Hepatocyte (in vitro differentiated cells): Measurements from ENCODE around the gene STX11. TPM values are rescaled to one million over a fixed set of nuclear protein-coding genes. Genes with fewer than 3 reads are reported as not detected.

Experiments used
- DNase-seq: peaks from one replicate; pipeline ENCODE4 v3.0.0-alpha.2; 2016; ENCODE audit warnings: low spot score
- H2AFZ ChIP-seq: fragments of 200-600 bp; sonication (generic); 2 replicates; pipeline ENCODE4 v1.6.0; 2016; ENCODE audit warnings: antibody characterized with exemption, mild to moderate bottlenecking
- H3K27ac ChIP-seq: fragments of 200-600 bp; sonication (generic); 2 replicates; pipeline ENCODE4 v1.5.1; 2016; ENCODE audit warnings: mild to moderate bottlenecking
- H3K27me3 ChIP-seq: fragments of 200-600 bp; sonication (generic); 2 replicates; pipeline ENCODE4 v1.6.1; 2016
- H3K36me3 ChIP-seq: fragments of 200-600 bp; sonication (generic); replicated peaks from 2 replicates; pipeline ENCODE4 v1.5.1; 2016; ENCODE audit warnings: low read depth; ENCODE audit not compliant: insufficient read depth
- H3K4me1 ChIP-seq: fragments of 200-600 bp; sonication (generic); 2 replicates; pipeline ENCODE4 v1.5.1; 2016; ENCODE audit warnings: mild to moderate bottlenecking, moderate library complexity; ENCODE audit not compliant: insufficient read depth
- H3K4me2 ChIP-seq: fragments of 200-600 bp; sonication (generic); 2 replicates; pipeline ENCODE4 v1.6.0; 2016
- H3K4me3 ChIP-seq: fragments of 200-600 bp; sonication (generic); 2 replicates; pipeline ENCODE4 v1.5.1; 2016; ENCODE audit warnings: mild to moderate bottlenecking
- H3K79me2 ChIP-seq: fragments of 200-600 bp; sonication (generic); 2 replicates; pipeline ENCODE4 v1.6.0; 2017; ENCODE audit warnings: mild to moderate bottlenecking
- H3K9me2 ChIP-seq: fragments of 200-600 bp; sonication (generic); replicated peaks from 2 replicates; pipeline ENCODE4 v1.6.0; 2017; ENCODE audit warnings: mild to moderate bottlenecking; ENCODE audit not compliant: insufficient read depth
- H3K9me3 ChIP-seq: fragments of 200-600 bp; sonication (generic); 2 replicates; pipeline ENCODE4 v1.5.1; 2016; ENCODE audit warnings: low read depth, mild to moderate bottlenecking
- H4K20me1 ChIP-seq: fragments of 200-600 bp; sonication (generic); 2 replicates; pipeline ENCODE4 v1.6.0; 2016; ENCODE audit warnings: mild to moderate bottlenecking; ENCODE audit not compliant: insufficient read depth, poor library complexity, severe bottlenecking
- EZH2 ChIP-seq: fragments of 200-600 bp; sonication (generic); IDR thresholded peaks from 2 replicates; pipeline ENCODE4 v1.6.1; 2016; ENCODE audit warnings: antibody characterized with exemption, mild to moderate bottlenecking, borderline replicate concordance
- EZH2phosphoT487 ChIP-seq: fragments of 200-600 bp; sonication (generic); IDR thresholded peaks from one replicate; pipeline ENCODE4 v1.6.1; 2018; ENCODE audit warnings: antibody characterized with exemption, mild to moderate bottlenecking, low read depth, moderate library complexity; ENCODE audit not compliant: unreplicated experiment, severe bottlenecking
- WGBS: methylation state at CpG from one replicate; pipeline ENCODE4 v1.1.6; 2016; ENCODE audit warnings: low lambda C conversion rate; ENCODE audit errors: missing lambda C conversion rate; 5-methylcytosine and 5-hydroxymethylcytosine counted together
- polyA plus RNA-seq: library from polyadenylated mRNA; unstranded; fragments of >200 nt; fragmentation: Nextera tagmentation; extraction: Ambion mirVana; gene quantifications from 2 replicates; pipeline ENCODE4 v1.2.1, GENCODE V29; 2016
- total RNA-seq: library from RNA; depleted of rRNA; stranded (reverse); fragments of >200 nt; gene quantifications from 2 replicates; pipeline ENCODE4 v1.2.3, GENCODE V29; 2014
- TF ChIP-seq, protein P1 (sequence below): fragments of 200-600 bp; sonication (generic); IDR thresholded peaks from 2 replicates; pipeline ENCODE4 v1.5.1; 2016; ENCODE audit warnings: antibody characterized with exemption, mild to moderate bottlenecking; ENCODE audit not compliant: poor library complexity

The STX11 gene
- total and polyA plus RNA-seq, 2 experiments from 2014 or later: 0.27 to 0.48 TPM

DNA sequence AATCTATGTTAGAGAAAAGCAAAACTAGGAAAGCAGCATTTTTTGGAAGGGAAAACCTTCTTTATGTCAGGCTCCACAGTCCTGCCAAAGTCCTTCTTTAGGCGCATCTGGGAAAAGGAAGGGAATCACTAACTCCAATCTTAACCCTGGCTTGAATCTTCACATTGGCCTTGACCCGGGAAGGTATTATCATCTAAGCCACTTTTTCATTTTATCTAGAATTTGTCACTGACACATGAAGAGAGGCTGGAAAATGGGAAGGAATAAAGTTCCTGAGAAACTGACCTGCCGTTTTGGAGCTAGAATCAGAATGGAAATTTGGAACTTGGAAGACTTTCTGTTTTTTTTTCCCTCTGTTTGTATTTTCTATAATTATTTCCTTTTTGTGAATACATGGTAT is 81.4 kb downstream of the STX11 start:
- no peaks in the 10 kb centered on the region for H4K20me1 ChIP-seq
- no peak overlapping the region for H3K27ac ChIP-seq
- TF ChIP-seq EZH2phosphoT487: no peak
- TF ChIP-seq EZH2: no peak
- TF ChIP-seq, protein P1, sequence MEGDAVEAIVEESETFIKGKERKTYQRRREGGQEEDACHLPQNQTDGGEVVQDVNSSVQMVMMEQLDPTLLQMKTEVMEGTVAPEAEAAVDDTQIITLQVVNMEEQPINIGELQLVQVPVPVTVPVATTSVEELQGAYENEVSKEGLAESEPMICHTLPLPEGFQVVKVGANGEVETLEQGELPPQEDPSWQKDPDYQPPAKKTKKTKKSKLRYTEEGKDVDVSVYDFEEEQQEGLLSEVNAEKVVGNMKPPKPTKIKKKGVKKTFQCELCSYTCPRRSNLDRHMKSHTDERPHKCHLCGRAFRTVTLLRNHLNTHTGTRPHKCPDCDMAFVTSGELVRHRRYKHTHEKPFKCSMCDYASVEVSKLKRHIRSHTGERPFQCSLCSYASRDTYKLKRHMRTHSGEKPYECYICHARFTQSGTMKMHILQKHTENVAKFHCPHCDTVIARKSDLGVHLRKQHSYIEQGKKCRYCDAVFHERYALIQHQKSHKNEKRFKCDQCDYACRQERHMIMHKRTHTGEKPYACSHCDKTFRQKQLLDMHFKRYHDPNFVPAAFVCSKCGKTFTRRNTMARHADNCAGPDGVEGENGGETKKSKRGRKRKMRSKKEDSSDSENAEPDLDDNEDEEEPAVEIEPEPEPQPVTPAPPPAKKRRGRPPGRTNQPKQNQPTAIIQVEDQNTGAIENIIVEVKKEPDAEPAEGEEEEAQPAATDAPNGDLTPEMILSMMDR: no peak
- no peaks in the 10 kb centered on the region for H3K79me2 ChIP-seq
- 88% methylated on average over 3 of the region's 3 CpGs for WGBS
- H2AFZ ChIP-seq: no peak overlapping the region
- no peaks in the 10 kb centered on the region for H3K36me3 ChIP-seq
- H3K27me3 ChIP-seq: no peaks in the 10 kb centered on the region
- no peak for DNase-seq
- no peak overlapping the region for H3K4me3 ChIP-seq
- peaks cover 4% of the 10 kb centered on the region for H3K4me1 ChIP-seq
- H3K9me3 ChIP-seq: no peaks in the 10 kb centered on the region
- H3K4me2 ChIP-seq: no peak overlapping the region
- no peaks in the 10 kb centered on the region for H3K9me2 ChIP-seq

DNA sequence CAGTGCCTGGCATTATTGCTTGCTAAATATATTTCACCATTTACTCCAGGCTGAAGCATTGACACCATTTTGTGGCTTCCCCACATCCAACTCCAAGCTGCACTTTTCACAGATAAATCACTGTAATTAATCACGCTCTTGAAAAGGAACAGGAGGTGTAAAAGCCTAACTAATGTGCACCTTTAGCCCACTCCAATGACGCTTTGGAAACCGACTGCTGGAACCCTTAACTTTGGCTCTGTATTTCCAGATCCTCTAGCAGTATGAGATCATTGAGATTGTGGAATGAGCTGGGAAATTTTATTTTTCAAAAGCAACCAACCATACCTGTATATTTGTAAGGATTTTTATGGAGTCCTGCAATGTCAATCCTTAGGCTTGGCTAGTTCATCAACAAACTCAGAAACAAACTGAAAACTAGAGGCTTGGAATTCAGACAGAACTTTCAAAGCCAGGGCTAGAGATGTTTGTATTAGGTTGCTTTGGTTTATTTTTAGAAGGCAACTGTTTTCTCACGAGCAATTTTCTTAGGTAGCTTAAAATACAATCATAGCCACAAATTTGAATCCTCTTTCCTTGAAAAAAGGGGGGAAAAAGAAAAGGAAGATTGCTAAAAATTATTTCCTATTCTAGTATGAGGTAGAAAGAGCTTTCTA is 82.0 kb downstream of the STX11 start:
- Histone ChIP-seq H3K36me3 (no peaks in the 10 kb centered on the region), H3K27ac (no peak overlapping the region), H3K4me1 (peaks cover 4% of the 10 kb centered on the region)

DNA sequence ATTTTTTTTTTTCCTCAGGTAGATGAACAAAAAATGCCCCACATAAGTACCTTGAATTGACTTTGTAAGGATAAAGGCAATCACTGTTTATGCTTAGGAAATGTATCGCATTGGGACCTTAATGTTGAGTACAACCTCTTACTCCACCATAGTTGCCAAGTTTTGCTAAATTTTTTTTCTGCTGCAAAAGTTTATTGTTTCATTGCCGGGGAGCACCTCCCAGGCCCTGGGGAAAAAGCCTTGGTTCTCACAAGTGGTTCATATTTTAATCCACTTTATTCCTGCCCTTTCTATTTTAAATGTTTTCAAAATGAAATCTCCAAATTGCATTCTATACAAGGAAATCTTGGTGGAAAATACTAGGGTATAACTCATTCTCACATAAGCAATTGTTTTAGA is 82.5 kb downstream of the STX11 start:
- no peak overlapping the region for H3K4me2 ChIP-seq
- H3K79me2 ChIP-seq: no peaks in the 10 kb centered on the region
- no peaks in the 10 kb centered on the region for H3K36me3 ChIP-seq
- no peaks in the 10 kb centered on the region for H3K27me3 ChIP-seq
- 84% methylated on average over 2 of the region's 2 CpGs for WGBS
- peaks cover 4% of the 10 kb centered on the region for H3K4me1 ChIP-seq
- no peak for DNase-seq
- TF ChIP-seq, protein P1: no peak
- TF ChIP-seq EZH2 (no peak), EZH2phosphoT487 (no peak)
- no peaks in the 10 kb centered on the region for H3K9me2 ChIP-seq
- H3K9me3 ChIP-seq: no peaks in the 10 kb centered on the region
- no peaks in the 10 kb centered on the region for H4K20me1 ChIP-seq
- no peak overlapping the region for H3K27ac ChIP-seq
- H2AFZ ChIP-seq: no peak overlapping the region
- no peak overlapping the region for H3K4me3 ChIP-seq

More for the DNA sequence above, 82.0 kb downstream of the STX11 start:
- Histone ChIP-seq H3K9me2 (no peaks in the 10 kb centered on the region), H3K9me3 (no peaks in the 10 kb centered on the region), H2AFZ (no peak overlapping the region), H4K20me1 (no peaks in the 10 kb centered on the region), H3K4me2 (no peak overlapping the region), H3K27me3 (no peaks in the 10 kb centered on the region), H3K79me2 (no peaks in the 10 kb centered on the region), H3K4me3 (no peak overlapping the region)
- WGBS: 73% methylated on average over 4 of the region's 4 CpGs
- no peak for DNase-seq
- TF ChIP-seq, protein P1: no peak
- TF ChIP-seq EZH2phosphoT487 (no peak), EZH2 (no peak)
